ENCODE data around the gene PRCD.

The PRCD gene

GRCh38 chr17:76534831-76535732, 4.8 kb upstream of the PRCD start:
- DNase-seq (ENCODE audit: low read depth), result no peak
- peak overlapping the region; percentile 73 for H3K4me3 ChIP-seq (replicated peaks; ENCODE audit: low read depth, low read length)
- TF ChIP-seq, protein P1, sequence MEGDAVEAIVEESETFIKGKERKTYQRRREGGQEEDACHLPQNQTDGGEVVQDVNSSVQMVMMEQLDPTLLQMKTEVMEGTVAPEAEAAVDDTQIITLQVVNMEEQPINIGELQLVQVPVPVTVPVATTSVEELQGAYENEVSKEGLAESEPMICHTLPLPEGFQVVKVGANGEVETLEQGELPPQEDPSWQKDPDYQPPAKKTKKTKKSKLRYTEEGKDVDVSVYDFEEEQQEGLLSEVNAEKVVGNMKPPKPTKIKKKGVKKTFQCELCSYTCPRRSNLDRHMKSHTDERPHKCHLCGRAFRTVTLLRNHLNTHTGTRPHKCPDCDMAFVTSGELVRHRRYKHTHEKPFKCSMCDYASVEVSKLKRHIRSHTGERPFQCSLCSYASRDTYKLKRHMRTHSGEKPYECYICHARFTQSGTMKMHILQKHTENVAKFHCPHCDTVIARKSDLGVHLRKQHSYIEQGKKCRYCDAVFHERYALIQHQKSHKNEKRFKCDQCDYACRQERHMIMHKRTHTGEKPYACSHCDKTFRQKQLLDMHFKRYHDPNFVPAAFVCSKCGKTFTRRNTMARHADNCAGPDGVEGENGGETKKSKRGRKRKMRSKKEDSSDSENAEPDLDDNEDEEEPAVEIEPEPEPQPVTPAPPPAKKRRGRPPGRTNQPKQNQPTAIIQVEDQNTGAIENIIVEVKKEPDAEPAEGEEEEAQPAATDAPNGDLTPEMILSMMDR (IDR thresholded peaks at IDR 0.05; ENCODE audit: low read length, missing control alignments), result no peak

DNA sequence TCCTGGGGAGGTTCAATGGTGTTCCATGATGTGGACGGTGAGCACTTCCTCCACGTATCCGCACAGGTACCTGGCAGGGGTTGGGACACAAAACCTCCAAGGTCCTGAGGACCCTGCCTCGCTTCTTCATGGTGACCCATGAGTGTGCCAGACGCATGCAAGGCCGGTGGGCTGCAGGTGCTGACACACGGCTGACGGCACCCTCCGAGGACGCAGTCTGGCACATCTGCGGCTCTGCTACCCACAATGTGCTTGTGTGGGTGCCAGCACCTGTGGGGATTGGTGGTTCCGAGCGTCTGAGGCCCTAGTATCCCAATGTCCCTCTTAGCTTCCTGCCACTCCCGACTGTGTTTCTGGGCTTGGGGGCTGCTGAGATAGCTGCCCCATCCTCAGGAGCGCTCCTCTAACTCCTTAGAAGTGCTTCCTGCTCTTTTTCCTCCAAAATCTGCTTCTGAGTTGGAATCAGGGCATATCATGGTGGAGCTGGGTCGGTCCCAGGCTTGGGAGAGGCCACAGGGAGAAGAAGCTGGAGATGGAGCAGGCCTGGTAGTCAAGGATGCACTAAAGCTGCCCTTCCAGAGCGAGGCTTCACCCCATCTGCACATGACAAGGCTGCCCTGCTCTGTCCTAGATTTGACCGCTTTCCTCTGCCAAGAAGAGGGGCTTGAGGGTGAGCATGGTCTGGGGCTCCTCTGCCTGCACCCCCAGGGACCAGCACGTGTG, 3.9 kb upstream of the PRCD start:
- peak overlapping the region; percentile 73 for H3K4me3 ChIP-seq (replicated peaks; ENCODE audit: low read depth, low read length)
- TF ChIP-seq, protein P1 (IDR thresholded peaks at IDR 0.05; ENCODE audit: low read length, missing control alignments), result no peak
- DNase-seq (ENCODE audit: low read depth), result no peak

DNA sequence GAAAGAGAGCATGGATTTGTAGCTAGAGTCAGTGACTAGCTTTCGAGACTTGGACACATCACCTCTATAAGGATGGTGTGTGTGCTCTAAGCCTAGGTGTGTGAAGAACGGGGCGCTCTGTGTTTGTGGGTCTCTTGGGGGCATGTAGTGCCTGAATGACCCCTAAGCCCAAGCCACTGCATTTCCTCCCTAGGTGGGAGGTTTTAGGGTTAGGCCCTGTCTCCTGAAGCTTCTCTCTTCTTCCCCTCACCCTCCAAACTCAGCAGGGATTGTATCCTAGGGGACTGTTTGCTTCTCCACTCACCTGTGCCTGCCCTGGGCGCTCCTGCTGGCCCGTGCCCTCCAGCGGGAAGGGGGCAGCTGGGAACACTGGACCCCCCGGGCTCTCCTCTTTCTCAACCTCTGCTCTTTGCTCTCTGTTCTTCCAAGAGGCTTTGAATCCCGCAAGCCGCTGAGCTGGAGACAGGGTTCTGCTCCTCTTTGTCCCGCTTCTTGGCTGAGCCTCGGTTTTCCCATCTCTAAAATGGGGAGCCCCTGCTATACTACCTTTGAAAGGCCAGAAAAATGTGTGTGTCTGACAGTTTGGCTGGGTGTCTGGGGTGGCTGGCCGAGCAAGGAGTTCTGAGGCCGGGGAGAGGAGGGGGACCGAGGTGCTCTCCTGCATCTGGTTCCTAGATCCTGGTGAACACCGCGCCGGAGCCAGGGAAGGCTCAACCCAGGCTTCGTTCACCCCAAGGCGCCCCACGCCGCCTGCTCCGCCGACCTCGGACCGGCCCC, 3.1 kb upstream of the PRCD start:
- peak overlapping the region; percentile 73 for H3K4me3 ChIP-seq (replicated peaks; ENCODE audit: low read depth, low read length)
- no peak for DNase-seq (ENCODE audit: low read depth)
- TF ChIP-seq, protein P1 (IDR thresholded peaks at IDR 0.05; ENCODE audit: low read length, missing control alignments), result no peak

GRCh38 chr17:76537288-76537577, 2.6 kb upstream of the PRCD start:
- TF ChIP-seq, protein P1 (IDR thresholded peaks at IDR 0.05; ENCODE audit: low read length, missing control alignments), result no peak
- H3K4me3 ChIP-seq (replicated peaks; ENCODE audit: low read depth, low read length), result peak overlapping the region; percentile 73
- DNase-seq (ENCODE audit: low read depth), result peak; percentile 60

GRCh38 chr17:76537578-76538280, 2.1 kb upstream of the PRCD start, which contains the start of gene CYGB:
CYGB (minus strand) TSS chr17:76537709; CDS start chr17:76537542, 167 bp downstream.
- TF ChIP-seq, protein P1 (IDR thresholded peaks at IDR 0.05; ENCODE audit: low read length, missing control alignments), result no peak
- peak within 1 kb of the TSS; percentile 73 for H3K4me3 ChIP-seq (replicated peaks; ENCODE audit: low read depth, low read length)

GRCh38 chr17:76538281-76538931, 1.4 kb upstream of the PRCD start:
- TF ChIP-seq, protein P1 (IDR thresholded peaks at IDR 0.05; ENCODE audit: low read length, missing control alignments), result no peak
- no peak for DNase-seq (ENCODE audit: low read depth)
- peak overlapping the region; percentile 73 for H3K4me3 ChIP-seq (replicated peaks; ENCODE audit: low read depth, low read length)

More at GRCh38 chr17:76537578-76538280, 2.1 kb upstream of the PRCD start, which contains the start of gene CYGB:
- DNase-seq (ENCODE audit: low read depth), result peak; percentile 85

Measured in fibroblast of pulmonary artery (primary cell).